Measurements from ENCODE around the gene COPZ2. TPM values are rescaled to one million over a fixed set of nuclear protein-coding genes. Genes with fewer than 3 reads are reported as not detected.

COPZ2 gene
- polyA plus RNA-seq, 3 donors = 4.2 to 12.2 (median 6.9) TPM

- Histone ChIP-seq H4K20me1 (ENCODE audit: insufficient read depth, low read length) (no peaks in the 10 kb centered on the region), H3K9me3 (replicated peaks in 1 of 2; ENCODE audit: control insufficient read depth in 1 of 2, insufficient read depth in 1 of 2, low read length in 2 of 2) (no peaks in the 10 kb centered on the region), H3K27ac (ENCODE audit: low read depth in 1 of 2, low read length in 2 of 2) (no peak overlapping the region), H3K79me2 (ENCODE audit: insufficient read depth, low read length) (no peaks in the 10 kb centered on the region), H2AFZ (ENCODE audit: insufficient read depth, low read depth, low read length, poor library complexity, severe bottlenecking) (no peak overlapping the region), H3K4me3 (replicated peaks in 1 of 3; ENCODE audit: low read depth in 2 of 3, low read length in 3 of 3) (no peak overlapping the region), H3K4me1 (ENCODE audit: control insufficient read depth in 1 of 2, insufficient read depth in 2 of 2, low read length in 2 of 2) (peaks cover 19 to 50% of the 10 kb centered on the region in 2 donors), H3K27me3 (ENCODE audit: control insufficient read depth in 2 of 2, insufficient read depth in 2 of 2, low read length in 2 of 2) (no peaks in the 10 kb centered on the region), H3K9ac (ENCODE audit: insufficient read depth, low read length, poor library complexity, severe bottlenecking) (no peak overlapping the region), H3K4me2 (replicated peaks; ENCODE audit: extremely low read depth, low read length, poor library complexity, severe bottlenecking) (no peak overlapping the region), H3K36me3 (replicated peaks in 1 of 2; ENCODE audit: control insufficient read depth in 1 of 2, insufficient read depth in 2 of 2, low read length in 2 of 2) (peaks cover 64 to 84% of the 10 kb centered on the region in 2 donors)
- Mint-ChIP-seq H3K9me3 (peaks cover 0 to 2% (median 0%) of the 10 kb centered on the region in 7 donors), H3K4me1 (peaks cover 49% of the 10 kb centered on the region), H3K27ac (no peak overlapping the region), H3K4me3 (no peak overlapping the region), H3K27me3 (ENCODE audit: low read depth in 3 of 3) (peaks cover 0 to 2% (median 1%) of the 10 kb centered on the region in 3 donors), H3K36me3 (peaks cover 73 to 89% of the 10 kb centered on the region in 2 donors)
- DNase-seq = no peak
- intact Hi-C loops (cut with micrococcal nuclease) = loop anchor here in 1 of 2 donors (5.0 kb wide), 1 partner anchor 95 kb away; no protein-coding TSS in a partner anchor
- TF ChIP-seq CTCF (IDR thresholded peaks at IDR 0.05) = no peak
- 90% methylated on average over 3 of the region's 14 CpGs for WGBS (ENCODE audit: insufficient coverage)
These were observed 55.4 kb downstream of the COPZ2 start for GRCh38 chr17:47982091-47982617.

DNA sequence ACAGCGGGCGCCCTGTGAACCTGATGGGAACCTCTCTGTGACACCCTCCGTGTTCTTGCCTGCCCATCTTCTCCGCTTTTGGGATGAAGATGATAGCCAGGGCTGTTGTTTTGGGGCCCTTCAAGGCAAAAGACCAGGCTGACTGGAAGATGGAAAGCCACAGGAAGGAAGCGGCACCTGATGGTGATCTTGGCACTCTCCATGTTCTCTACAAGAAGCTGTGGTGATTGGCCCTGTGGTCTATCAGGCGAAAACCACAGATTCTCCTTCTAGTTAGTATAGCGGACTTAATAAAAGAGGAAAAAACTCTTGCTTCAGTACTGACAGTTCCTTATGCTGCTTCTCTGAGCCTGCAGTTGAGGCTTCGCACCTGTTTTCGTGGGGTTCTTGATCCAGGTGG is 56.1 kb downstream of the COPZ2 start:
- no peaks in the 10 kb centered on the region for H3K9me3 ChIP-seq (replicated peaks in 1 of 2; ENCODE audit: control insufficient read depth in 1 of 2, insufficient read depth in 1 of 2, low read length in 2 of 2)
- no peaks in the 10 kb centered on the region for H4K20me1 ChIP-seq (ENCODE audit: insufficient read depth, low read length)
- H3K4me1 Mint-ChIP-seq = peaks cover 49% of the 10 kb centered on the region
- TF ChIP-seq CTCF (IDR thresholded peaks at IDR 0.05) = no peak
- H3K9ac ChIP-seq (ENCODE audit: insufficient read depth, low read length, poor library complexity, severe bottlenecking) = no peak overlapping the region
- H3K4me2 ChIP-seq (replicated peaks; ENCODE audit: extremely low read depth, low read length, poor library complexity, severe bottlenecking) = no peak overlapping the region
- H3K27me3 Mint-ChIP-seq (ENCODE audit: low read depth in 3 of 3) = peaks cover 0 to 2% (median 1%) of the 10 kb centered on the region in 3 donors
- no peaks in the 10 kb centered on the region for H3K27me3 ChIP-seq (ENCODE audit: control insufficient read depth in 2 of 2, insufficient read depth in 2 of 2, low read length in 2 of 2)
- H3K27ac ChIP-seq (ENCODE audit: low read depth in 1 of 2, low read length in 2 of 2) = no peak overlapping the region
- H3K36me3 Mint-ChIP-seq = peaks cover 75 to 96% of the 10 kb centered on the region in 2 donors
- H3K4me3 Mint-ChIP-seq = no peak overlapping the region
- intact Hi-C loops (cut with micrococcal nuclease) = loop anchor here in 1 of 2 donors (5.0 kb wide), 1 partner anchor 96 kb away; no protein-coding TSS in a partner anchor
- peaks cover 0 to 2% (median 0%) of the 10 kb centered on the region in 7 donors for H3K9me3 Mint-ChIP-seq
- 19% methylated on average over 4 of the region's 9 CpGs for WGBS (ENCODE audit: insufficient coverage)
- H3K4me3 ChIP-seq (replicated peaks in 1 of 3; ENCODE audit: low read depth in 2 of 3, low read length in 3 of 3) = no peak overlapping the region
- H2AFZ ChIP-seq (ENCODE audit: insufficient read depth, low read depth, low read length, poor library complexity, severe bottlenecking) = no peak overlapping the region
- H3K79me2 ChIP-seq (ENCODE audit: insufficient read depth, low read length) = no peaks in the 10 kb centered on the region
- H3K4me1 ChIP-seq (ENCODE audit: control insufficient read depth in 1 of 2, insufficient read depth in 2 of 2, low read length in 2 of 2) = peaks cover 19 to 50% of the 10 kb centered on the region in 2 donors
- peaks cover 68 to 90% of the 10 kb centered on the region in 2 donors for H3K36me3 ChIP-seq (replicated peaks in 1 of 2; ENCODE audit: control insufficient read depth in 1 of 2, insufficient read depth in 2 of 2, low read length in 2 of 2)
- peak in 1 of 3 donors; percentile 14 for DNase-seq
- peak overlapping the region in 3 of 7 donors; percentile 32 to 68 (median 35) for H3K27ac Mint-ChIP-seq
